ENCODE measurements around the gene SMARCB1. TPM values are rescaled to one million over a fixed set of nuclear protein-coding genes. Genes with fewer than 3 reads are reported as not detected.
A peak's percentile ranks its signal among the peaks of the same experiment; 100 is the strongest.

SMARCB1 gene
- total RNA-seq = 25.7 TPM

DNA sequence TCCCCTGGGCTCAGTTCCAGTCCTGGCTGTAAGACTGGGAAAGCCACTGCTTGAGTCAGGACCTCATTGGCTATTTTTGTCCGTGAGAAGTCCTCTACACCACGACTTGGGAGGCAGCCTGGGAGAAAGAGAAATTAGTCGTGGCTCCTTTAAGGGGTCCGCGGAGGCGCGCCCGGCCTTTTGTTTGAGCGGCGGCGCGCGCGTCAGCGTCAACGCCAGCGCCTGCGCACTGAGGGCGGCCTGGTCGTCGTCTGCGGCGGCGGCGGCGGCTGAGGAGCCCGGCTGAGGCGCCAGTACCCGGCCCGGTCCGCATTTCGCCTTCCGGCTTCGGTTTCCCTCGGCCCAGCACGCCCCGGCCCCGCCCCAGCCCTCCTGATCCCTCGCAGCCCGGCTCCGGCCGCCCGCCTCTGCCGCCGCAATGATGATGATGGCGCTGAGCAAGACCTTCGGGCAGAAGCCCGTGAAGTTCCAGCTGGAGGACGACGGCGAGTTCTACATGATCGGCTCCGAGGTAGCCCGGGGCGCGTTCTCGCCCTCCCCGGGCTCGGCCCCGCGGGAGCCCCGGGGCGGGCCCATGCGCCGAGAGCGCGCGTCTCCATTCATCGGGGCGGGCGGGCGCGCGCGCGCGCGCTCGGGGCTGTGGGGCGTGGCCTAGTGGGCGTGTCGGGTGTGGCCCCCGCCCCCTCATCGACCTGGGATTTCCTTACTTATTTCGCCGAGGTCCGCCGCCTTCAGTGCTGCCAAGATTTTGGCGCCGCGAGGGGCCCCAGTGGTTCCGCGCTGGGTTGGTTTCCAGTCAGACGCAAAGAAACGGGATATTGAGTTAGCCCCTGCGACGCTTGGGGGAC lies at the start of gene SMARCB1:
SMARCB1 (plus strand) TSS at position 215 of the 848 bp plus-strand sequence; CDS start at position 419, 204 bp downstream.
- peak; percentile 93 for ATAC-seq

DNA sequence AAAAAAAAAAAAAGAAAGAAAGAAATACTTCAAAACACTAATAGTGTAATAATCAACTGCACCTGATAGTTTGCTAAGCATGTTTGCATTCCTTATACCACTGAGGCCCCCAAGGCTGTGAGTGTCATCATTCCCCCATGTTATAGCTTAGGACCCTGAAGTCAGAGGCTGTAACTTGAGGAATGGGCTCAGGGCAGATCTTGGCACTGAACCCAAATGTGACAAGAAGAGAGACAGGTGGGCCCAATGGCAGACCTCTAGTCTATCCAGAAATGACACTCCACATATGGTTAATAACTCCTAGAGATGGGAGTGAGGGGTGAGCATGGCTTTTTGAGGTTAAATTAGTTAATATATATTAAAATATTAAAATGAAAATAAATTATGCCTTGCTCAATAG lies 49.1 kb upstream of the SMARCB1 start:
- ATAC-seq (no peak), DNase-seq (ENCODE audit: low spot score) (no peak)

More for the DNA sequence above, at the start of gene SMARCB1:
- DNase-seq (ENCODE audit: low spot score) = peak; percentile 91

DNA sequence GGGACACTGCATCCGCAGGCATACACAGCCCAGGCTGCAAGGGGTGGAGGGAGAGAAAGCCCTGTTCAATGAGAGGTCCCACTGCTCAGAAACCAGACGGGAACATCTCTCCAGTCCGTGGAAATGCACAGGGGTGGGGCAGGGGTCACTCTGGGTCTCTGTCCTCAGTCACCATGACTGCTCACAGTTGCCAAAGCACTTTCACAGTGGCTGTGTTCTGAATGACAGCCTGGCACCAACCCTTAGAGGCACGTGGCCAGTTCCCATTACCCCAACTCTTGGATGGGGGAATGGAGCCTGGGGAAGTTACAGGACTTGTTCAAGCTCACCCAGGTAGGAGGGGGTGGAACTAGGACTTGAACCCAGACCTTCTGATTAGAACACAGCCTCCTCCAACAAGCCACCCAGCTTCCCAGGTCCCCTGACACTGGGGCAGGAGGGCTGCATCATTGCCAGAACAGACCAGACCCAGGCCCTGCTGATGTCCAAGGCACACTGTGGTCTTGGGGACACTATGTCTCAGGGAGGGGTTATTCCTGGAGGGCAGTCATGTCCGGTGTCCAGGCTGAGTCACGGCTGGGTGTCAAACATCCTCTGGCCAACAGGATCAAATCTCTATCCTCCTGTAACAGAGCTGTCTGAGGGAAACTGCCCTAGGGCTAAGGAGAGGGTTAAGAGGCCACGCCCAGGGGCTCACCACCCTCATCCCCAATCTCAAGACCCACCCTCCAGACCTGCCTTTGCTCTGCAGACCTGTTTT lies 44.1 kb upstream of the SMARCB1 start:
- DNase-seq (ENCODE audit: low spot score) = no peak
- ATAC-seq = no peak

DNA sequence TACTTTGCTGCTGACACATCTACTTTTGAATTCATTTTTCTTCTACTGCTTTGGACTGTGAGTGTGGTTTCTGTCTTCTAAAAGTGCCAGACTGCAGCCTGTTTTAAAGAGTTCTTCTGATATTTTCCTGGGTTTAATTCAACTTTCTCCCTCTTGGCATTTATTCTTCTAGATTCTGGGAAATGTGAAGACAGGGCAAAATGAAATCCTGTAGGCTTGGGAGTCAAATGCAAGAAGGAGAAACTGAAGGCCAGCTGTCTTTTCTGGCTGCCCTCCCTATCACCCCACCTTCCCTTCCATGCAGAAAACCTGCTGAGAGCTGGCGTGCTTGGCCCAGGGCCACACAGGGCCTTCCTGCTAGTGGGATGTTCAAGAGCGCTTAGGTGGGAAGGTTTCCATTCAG lies 43.5 kb upstream of the SMARCB1 start:
- no peak for ATAC-seq
- no peak for DNase-seq (ENCODE audit: low spot score)

DNA sequence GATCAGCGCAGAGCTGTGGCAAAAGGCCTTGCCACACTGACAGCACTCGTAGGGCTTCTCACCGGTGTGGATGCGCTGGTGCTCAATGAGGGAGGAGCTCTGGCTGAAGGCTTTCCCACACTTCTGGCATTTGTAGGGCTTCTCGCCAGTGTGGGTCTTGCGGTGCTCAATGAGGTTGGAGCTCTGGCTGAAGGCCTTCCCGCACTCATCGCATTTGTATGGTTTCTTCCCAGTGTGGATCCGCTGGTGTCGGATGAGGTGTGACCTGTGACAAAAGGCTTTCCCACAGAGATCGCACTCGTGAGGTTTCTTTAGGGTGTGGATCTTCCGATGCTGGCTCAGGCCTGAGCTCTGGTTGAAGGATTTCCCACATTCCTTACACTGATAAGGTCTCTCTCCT lies 42.8 kb upstream of the SMARCB1 start:
- ATAC-seq (no peak), DNase-seq (ENCODE audit: low spot score) (no peak)

DNA sequence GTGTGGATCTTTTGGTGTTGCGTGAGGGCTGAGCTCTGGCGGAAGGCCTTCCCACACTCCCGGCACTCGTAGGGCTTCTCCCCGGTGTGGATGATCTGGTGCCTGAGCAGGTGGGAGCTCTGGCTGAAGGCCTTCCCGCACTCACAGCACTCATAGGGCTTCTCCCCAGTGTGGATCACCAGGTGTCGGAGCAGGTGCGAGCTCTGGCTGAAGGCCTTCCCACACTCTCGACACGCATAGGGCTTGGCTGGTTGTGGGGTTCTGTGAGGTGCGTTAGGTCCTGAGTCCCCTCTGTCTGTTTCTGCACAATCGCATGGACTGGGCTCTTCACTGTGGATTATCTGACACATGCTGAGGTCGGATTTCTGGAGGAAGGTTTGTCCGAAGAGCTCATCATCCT lies 42.3 kb upstream of the SMARCB1 start:
- ATAC-seq (no peak), DNase-seq (ENCODE audit: low spot score) (no peak)

DNA sequence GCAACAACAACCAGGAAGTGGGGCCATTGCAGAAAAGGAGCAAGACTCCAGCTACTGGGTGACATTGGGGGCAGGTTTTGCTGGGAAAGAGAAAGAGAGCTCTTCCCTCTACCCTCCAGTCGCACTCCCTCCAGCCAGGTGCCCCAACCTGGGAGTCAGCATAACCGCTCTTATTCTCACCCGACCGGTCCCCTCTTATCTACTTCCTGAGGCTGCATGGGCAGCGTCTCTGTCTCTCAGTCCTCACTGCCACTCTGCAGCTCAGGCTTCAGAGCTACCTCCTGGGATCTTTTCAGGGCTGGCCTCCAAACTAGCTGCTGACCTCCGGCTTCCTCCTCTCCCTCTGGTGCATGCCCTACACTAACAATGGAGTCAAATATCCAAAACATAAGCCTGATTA lies 41.0 kb upstream of the SMARCB1 start:
- no peak for DNase-seq (ENCODE audit: low spot score)
- ATAC-seq = no peak

DNA sequence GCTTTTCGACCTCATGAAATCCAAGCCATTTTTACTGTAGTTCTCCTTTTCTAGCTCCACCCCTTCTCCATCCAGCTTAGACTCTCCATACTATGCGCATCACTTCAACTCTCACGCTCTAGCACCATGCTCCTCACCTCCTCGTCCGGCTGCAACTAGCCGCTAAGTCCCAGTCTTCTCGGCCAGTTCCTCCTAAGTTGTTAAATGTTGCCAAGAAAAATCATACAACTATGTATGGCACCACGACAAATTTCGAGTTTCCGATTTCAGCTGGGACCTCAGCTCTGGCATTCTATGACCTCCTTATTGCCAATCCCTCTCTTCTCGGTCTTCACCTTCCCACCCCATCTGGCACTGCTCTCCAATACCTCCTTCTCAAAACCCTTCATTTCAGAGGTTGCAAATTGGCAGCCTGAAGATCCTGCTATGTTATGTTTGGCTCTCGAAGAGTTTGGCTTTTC lies 36.9 kb upstream of the SMARCB1 start:
- no peak for DNase-seq (ENCODE audit: low spot score)

DNA sequence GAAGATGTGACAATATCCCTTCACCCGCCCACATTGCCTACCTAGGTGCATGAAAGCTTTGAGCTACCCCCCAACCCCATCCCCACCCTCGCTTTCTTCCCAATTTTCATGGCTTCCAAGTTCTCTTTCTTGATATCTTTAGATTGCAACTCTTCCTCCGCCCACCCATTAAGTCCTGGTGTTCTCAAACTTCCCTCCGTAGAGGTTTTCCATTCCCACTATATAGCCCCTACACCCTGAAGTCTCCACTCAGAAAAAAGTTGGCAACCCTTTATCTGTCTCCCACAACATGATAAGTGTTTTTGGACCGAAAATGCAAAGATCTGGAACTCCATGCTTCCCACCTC lies 36.4 kb upstream of the SMARCB1 start:
- ATAC-seq = no peak
- no peak for DNase-seq (ENCODE audit: low spot score)

More for the DNA sequence above, 36.9 kb upstream of the SMARCB1 start:
- no peak for ATAC-seq

DNA sequence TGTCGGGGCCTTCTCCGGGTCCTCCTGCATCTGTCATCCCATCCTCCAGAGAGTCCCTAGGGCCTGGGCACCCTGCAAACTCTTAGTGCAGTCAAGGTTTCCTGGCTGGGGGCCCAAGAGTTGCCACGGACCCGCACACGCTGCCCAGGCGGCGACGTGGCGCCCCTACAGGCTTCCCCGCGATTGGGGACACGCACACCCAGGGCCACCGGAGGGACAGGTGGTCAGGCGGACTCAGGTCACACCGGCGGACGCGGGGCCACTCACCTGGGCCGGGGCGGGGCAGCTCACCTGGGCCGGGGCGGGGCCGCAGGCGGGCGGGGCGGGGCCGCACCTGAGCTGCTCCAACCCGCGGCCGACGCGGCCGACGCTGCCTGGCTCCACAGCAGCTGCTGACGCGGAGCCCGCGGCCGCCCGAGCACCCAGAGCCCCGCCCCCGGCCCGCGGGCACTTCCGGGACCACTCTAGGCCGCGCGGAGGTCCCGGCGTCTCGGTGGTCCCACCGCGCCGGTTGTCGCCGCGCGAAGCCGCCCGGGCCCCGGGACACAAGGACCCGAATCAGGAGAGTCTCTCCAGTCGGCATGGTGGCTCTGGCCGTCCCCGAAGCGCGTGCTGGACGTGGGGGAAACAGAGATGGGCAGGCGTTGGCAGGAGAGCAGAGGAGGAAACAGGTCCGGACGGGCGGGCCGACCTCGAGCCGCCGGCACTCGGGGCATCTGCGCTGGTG lies 35.9 kb upstream of the SMARCB1 start, which contains the start of gene ZNF70:
ZNF70 (minus strand) TSS at position 399 of the 727 bp plus-strand sequence. CDS start 5,972 bp downstream, outside the sequence.
- peak; percentile 96 for ATAC-seq

DNA sequence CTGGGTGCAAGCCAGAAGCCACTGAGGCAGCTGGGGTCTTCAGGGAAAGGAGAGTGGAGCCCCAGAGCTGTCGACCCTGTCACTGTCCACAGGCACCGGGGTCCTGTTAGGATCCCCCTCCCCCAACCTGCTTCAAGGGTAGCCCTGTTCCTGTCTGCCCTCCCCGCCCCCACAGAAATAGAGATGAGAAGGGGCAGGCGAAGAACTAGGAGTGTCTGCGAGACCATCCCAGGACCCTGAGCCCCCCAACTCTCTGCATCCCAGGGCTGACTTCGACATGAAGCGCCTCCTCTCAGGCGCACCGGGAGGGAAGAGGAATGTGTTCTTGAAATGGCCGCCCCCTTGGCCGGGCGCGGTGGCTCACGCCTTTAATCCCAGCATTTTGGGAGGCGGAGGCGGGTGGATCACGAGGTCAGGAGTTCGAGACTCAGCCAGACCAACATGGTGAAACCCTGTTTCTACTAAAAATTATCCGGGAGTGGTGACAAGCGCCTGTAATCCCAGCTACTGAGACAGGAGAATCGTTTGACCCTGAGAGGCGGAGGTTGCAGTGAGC lies 35.2 kb upstream of the SMARCB1 start:
- peak; percentile 57 for DNase-seq (ENCODE audit: low spot score)
- ATAC-seq = peak; percentile 42

More for the DNA sequence above, 35.9 kb upstream of the SMARCB1 start, which contains the start of gene ZNF70:
- peak; percentile 88 for DNase-seq (ENCODE audit: low spot score)

DNA sequence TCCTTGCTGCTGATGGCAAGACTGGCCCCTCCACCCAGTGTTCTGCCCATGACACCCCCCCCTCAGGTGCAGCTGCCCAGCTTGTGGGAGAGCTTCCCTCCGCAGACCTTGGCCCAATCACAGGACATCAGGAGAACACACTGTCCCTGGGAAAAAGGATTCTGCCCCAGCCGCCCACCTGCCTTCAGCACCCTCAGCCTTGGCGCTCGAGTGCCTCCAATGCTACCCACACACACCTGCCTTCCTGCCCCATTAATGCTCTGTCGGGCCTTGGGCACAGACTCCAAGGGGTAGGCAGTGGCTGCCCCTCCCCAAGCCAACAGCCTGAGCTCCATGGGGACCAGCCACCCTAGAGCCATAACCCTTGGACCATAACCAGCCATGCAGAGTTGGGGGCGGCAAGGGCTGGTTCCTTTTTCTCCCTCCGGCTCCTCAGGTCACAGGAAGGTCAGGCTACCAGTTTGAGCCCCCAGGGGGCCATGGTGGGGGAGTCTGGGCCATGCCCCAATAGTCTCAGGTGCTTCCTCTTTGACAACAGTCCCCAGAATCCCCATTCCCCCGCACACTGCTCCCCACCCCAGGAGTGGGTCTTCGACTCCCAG lies 34.6 kb upstream of the SMARCB1 start:
- ATAC-seq = no peak
- no peak for DNase-seq (ENCODE audit: low spot score)

DNA sequence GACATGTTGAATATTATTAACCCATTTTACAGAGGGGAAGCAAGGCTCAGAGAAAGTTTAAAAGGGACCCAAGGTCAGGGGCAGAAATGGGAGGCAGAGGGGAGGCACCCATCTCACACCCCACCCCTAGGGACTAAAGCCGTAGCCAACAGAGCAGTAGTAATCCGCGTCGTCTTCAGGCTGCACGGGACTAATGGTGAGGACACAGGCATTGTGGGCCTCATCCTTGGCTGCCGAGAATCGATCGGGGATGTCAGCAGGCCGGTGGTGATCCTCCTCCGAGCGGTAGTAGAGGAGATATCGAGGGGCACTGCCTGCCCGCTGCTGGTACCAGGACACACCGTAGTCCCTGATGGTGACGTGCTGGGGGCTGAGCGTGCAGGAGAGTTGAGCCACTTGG lies 34.0 kb upstream of the SMARCB1 start:
- no peak for DNase-seq (ENCODE audit: low spot score)
- ATAC-seq = no peak

DNA sequence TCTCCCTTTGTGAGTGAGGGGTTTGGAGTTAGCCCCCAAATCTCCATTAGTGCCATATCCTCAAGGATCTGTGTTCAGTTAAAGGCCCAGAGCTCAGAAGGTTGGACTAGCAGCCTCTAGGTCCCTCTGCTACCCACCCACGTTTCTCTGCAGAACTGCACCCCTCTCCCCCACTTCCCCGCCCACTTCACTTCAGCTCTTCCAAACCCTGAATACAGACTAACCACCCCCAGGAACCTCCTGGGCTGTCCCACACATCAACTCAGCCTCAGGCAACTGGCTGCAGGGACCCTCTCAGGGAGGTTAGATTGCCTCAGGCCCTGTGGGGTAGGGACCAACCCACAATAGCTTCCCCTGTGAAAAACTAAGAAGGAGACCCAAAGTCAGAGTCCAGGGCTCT lies 33.4 kb upstream of the SMARCB1 start:
- no peak for DNase-seq (ENCODE audit: low spot score)
- no peak for ATAC-seq

DNA sequence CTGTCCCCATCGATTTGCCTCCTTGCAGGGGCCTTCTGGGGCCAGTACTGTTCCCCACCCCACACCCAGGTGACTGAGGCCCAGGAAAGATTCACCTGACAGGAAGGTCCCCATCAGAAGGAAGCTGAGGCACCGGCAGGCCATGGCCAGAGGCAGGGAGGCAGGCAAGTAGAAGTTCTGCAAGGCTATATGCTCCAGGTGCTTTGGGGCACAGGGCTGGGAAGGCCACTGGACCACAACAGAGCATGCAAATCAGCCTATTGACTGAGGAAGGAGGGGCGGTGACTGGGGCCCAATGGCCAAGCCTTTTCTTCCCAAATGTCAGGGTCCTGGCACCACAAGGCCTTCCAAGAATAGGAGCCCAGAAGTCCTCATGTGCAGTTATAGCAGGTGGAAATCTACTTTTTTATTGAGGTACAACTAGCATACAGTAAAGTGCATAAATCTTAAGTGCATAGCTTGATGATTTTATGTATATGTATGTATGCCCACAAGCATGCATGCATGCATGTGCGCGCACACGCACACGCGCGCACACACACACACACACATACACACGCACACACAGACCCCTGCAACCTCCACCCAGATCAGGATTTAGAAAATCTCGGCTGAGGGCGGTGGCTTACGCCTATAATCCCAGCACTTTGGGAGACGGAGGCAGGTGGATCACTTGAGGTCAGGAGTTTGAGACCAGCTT lies 32.4 kb upstream of the SMARCB1 start, which contains the start of gene VPREB3:
VPREB3 (minus strand) TSS at position 206 of the 700 bp plus-strand sequence; CDS start at position 144, 62 bp downstream.
- DNase-seq (ENCODE audit: low spot score) (no peak), ATAC-seq (no peak)

DNA sequence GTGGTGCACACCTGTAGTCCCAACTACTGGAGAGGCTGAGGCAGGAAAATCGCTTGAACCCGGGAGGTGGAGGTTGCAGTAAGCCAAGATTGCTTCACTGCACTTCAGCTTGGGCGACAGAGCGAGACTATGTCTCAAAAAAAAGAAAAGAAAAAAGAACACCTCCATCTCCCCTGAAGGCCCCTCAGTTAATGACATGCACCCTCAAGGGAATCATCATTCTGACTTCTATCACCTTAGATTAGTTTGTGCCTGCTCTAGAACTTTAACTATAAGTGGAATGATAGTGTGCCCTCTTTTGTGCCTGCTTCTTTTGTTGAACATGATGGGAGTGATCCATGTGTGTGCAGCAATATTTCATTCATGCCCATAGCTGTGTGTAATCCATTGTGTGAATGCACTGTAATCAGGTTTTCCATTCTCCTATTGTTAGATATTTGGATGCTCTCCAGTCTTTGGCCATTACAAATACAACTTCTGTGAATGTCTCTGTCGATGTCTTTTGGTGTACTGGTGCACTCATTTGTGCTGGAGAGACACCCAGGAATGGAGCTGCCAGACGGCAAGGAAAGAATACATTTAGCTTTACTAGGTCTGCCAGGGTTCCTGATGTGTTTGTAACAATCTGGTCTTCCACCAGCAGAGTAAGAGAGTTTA lies 31.7 kb upstream of the SMARCB1 start:
- ATAC-seq (no peak), DNase-seq (ENCODE audit: low spot score) (no peak)

DNA sequence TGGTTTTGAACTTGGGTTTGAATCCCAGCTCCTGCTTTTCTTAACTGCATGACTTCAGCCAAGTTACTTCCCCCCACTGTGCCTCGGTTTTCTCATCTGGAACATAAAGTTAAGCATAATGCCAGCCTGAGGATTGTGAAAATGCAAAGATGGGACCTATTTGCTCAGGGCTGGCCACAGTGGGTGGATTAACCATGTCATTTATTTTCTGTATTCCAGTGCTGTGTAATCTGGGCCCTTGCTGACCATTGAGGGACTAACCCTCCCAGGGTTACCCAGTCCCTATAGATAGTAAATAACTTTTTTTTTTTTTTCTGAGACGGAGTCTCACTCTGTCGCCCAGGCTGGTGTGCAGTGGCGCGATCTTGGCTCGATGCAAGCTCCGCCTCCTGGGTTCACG lies 31.1 kb upstream of the SMARCB1 start:
- ATAC-seq = no peak
- DNase-seq (ENCODE audit: low spot score) = no peak

DNA sequence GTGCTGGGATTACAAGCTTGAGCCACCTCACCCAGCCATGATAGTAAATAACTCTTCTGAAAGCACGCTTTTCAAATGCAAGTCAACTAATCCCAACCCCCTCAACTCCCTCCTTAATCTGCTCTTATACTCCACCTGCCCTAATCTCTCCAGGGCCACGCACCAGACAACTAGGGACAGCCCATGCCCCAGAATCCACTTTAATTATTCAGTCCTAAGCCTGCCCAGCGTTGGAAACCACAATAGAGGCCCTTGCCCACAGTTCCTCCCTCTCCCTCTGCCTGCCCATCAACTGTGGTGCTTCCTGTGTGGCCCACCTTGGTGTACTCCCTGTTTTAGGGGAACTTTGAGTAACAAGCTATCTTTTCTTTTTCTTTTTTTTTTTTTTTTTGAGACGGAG lies 29.9 kb upstream of the SMARCB1 start:
- ATAC-seq = peak; percentile 20

DNA sequence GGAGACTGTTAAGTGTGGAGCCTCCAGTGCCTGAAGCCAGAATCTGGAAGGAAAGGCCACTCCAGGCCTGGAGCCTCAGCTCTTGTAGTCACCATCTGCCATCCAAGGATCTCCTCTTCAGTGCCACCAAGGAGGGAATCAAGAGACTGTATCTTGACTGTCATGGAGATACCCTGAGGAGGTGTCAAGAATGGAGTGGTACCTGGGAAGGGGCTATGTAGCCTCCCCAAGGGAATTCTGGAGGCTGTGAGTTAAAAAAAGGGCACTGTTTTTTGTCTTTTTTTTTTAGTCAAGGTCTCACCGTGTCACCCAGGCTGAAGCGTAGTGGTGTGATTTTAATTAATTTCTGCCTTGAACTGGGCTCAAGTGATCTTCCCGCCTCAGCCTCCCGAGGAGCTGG lies 27.2 kb upstream of the SMARCB1 start:
- no peak for ATAC-seq
- no peak for DNase-seq (ENCODE audit: low spot score)

More for the DNA sequence above, 29.9 kb upstream of the SMARCB1 start:
- no peak for DNase-seq (ENCODE audit: low spot score)

All from left lobe of liver (tissue), 2 donors.